GM23338 (cell line): ENCODE data around the gene RMC1. TPM values are rescaled to one million over a fixed set of nuclear protein-coding genes. Genes with fewer than 3 reads are reported as not detected.

Source experiments
- ATAC-seq: fragments of 200-7000 bp; cut with Tn5 transposase; 3 replicates; pipeline ENCODE4 v1.9.1; 2020
- DNase-seq: peaks from one replicate; pipeline ENCODE4 v3.0.0-alpha.2; 2015; ENCODE audit warnings: low spot score
- H2AFZ ChIP-seq: fragments of 200-600 bp; sonication (generic); 2 replicates; pipeline ENCODE4 v1.8.0; 2016; ENCODE audit warnings: antibody characterized with exemption, mild to moderate bottlenecking, moderate library complexity
- H3F3A ChIP-seq: fragments of 200-600 bp; sonication (generic); replicated peaks from 2 replicates; pipeline ENCODE4 v1.8.0; 2017; ENCODE audit warnings: antibody characterized with exemption, mixed run types, low read depth
- H3K27ac ChIP-seq: fragments of 200-600 bp; sonication (generic); 2 replicates; pipeline ENCODE4 v1.6.1; 2016; ENCODE audit warnings: low read depth
- H3K27me3 ChIP-seq: fragments of 200-600 bp; sonication (generic); 2 replicates; pipeline ENCODE4 v1.8.0; 2016; ENCODE audit warnings: mild to moderate bottlenecking, mixed run types, moderate library complexity; ENCODE audit not compliant: insufficient read depth
- H3K36me3 ChIP-seq: fragments of 200-600 bp; sonication (generic); 2 replicates; pipeline ENCODE4 v1.8.0; 2016; ENCODE audit warnings: mild to moderate bottlenecking; ENCODE audit not compliant: insufficient read depth
- H3K4me1 ChIP-seq: fragments of 200-600 bp; sonication (generic); 2 replicates; pipeline ENCODE4 v1.8.0; 2016; ENCODE audit warnings: mild to moderate bottlenecking, moderate library complexity; ENCODE audit not compliant: insufficient read depth
- H3K4me2 ChIP-seq: fragments of 200-600 bp; sonication (generic); 2 replicates; pipeline ENCODE4 v1.7.1; 2017; ENCODE audit warnings: mixed run types
- H3K4me3 ChIP-seq: fragments of 200-600 bp; sonication (generic); 2 replicates; pipeline ENCODE4 v1.6.1; 2016; ENCODE audit warnings: mixed run types
- H3K79me2 ChIP-seq: fragments of 200-600 bp; sonication (generic); replicated peaks from 2 replicates; pipeline ENCODE4 v1.8.0; 2017; ENCODE audit warnings: mild to moderate bottlenecking; ENCODE audit not compliant: insufficient read depth
- H3K9me2 ChIP-seq: fragments of 200-600 bp; sonication (generic); 2 replicates; pipeline ENCODE4 v1.8.0; 2017; ENCODE audit not compliant: insufficient read depth
- H4K20me1 ChIP-seq: fragments of 200-600 bp; sonication (generic); replicated peaks from 2 replicates; pipeline ENCODE4 v1.8.0; 2017; ENCODE audit warnings: mild to moderate bottlenecking; ENCODE audit not compliant: insufficient read depth
- H3K27ac Mint-ChIP-seq: 2 replicates; pipeline ENCODE4 v1.8.0; 2020; ENCODE audit warnings: inconsistent platforms, mild to moderate bottlenecking, moderate library complexity, mixed read lengths
- H3K27me3 Mint-ChIP-seq: 3 replicates; pipeline ENCODE4 v1.8.0; 2022; ENCODE audit warnings: low read depth, mild to moderate bottlenecking, moderate library complexity, mixed read lengths, inconsistent platforms; ENCODE audit not compliant: insufficient read depth, poor library complexity
- H3K36me3 Mint-ChIP-seq: 3 replicates; pipeline ENCODE4 v1.8.0; 2021; ENCODE audit warnings: low read depth, mild to moderate bottlenecking, inconsistent platforms, moderate library complexity, mixed read lengths
- H3K4me1 Mint-ChIP-seq: 3 replicates; pipeline ENCODE4 v1.8.0; 2020; ENCODE audit warnings: mild to moderate bottlenecking, inconsistent platforms, mixed read lengths
- H3K4me3 Mint-ChIP-seq: 3 replicates; pipeline ENCODE4 v1.8.0; 2021; ENCODE audit warnings: moderate library complexity, mild to moderate bottlenecking, inconsistent platforms, mixed read lengths
- H3K9me3 Mint-ChIP-seq: 3 replicates; pipeline ENCODE4 v1.8.0; 2020; ENCODE audit warnings: moderate library complexity, mild to moderate bottlenecking, inconsistent platforms, mixed read lengths
- CTCF ChIP-seq, 2 experiments: fragments of 200-600 bp in 1 of 2; sonication (generic) in 1 of 2; conservative IDR thresholded peaks; 2 replicates each; pipeline versions ENCODE4 v1.5.1 to v1.6.1; 2016 to 2017; ENCODE audit warnings: antibody characterized with exemption in 2 of 2, low read depth in 2 of 2, mild to moderate bottlenecking in 2 of 2, moderate library complexity in 1 of 2
- ETS1 ChIP-seq: IDR thresholded peaks from 2 replicates; pipeline ENCODE4 v1.6.1; 2016; ENCODE audit warnings: antibody characterized with exemption
- EZH2 ChIP-seq: fragments of 200-600 bp; sonication (generic); IDR thresholded peaks from one replicate; pipeline ENCODE4 v1.8.0; 2017; ENCODE audit warnings: antibody characterized with exemption, mild to moderate bottlenecking, low read depth; ENCODE audit not compliant: unreplicated experiment
- EZH2phosphoT487 ChIP-seq: fragments of 200-600 bp; sonication (generic); IDR thresholded peaks from one replicate; pipeline ENCODE4 v1.8.1; 2018; ENCODE audit warnings: antibody characterized with exemption; ENCODE audit not compliant: unreplicated experiment
- JUNB ChIP-seq: IDR thresholded peaks from one replicate; pipeline ENCODE4 v1.6.1; 2016; ENCODE audit warnings: antibody characterized with exemption; ENCODE audit not compliant: unreplicated experiment
- NANOG ChIP-seq: IDR thresholded peaks from 2 replicates; pipeline ENCODE4 v1.6.1; 2016; ENCODE audit warnings: antibody characterized with exemption, borderline replicate concordance
- POLR2AphosphoS5 ChIP-seq: IDR thresholded peaks from 2 replicates; pipeline ENCODE4 v1.6.1; 2016; ENCODE audit warnings: antibody characterized with exemption, low read depth
- STAT1 ChIP-seq: IDR thresholded peaks from one replicate; pipeline ENCODE4 v1.6.1; 2016; ENCODE audit warnings: antibody characterized with exemption; ENCODE audit not compliant: unreplicated experiment
- ZNF331 ChIP-seq: fragments of 250-450 bp; sonication (Bioruptor Pico); IDR thresholded peaks from 2 replicates; pipeline ENCODE4 v1.5.0; 2020; ENCODE audit warnings: low read depth, mild to moderate bottlenecking, moderate library complexity
- ZNF462 ChIP-seq: fragments of 250-450 bp; sonication (Bioruptor Pico); IDR thresholded peaks from 2 replicates; pipeline ENCODE4 v1.5.0; 2020; ENCODE audit warnings: mild to moderate bottlenecking, moderate library complexity
- long read RNA-seq: library from polyadenylated mRNA; unstranded; transcript quantifications from one replicate; pipeline ENCODE4 v2.0.0, GENCODE V29; 2020; ENCODE audit not compliant: unreplicated experiment
- polyA plus RNA-seq: library from polyadenylated mRNA; unstranded; fragments of >200 nt; fragmentation: Nextera tagmentation; extraction: Ambion mirVana; gene quantifications from 2 replicates; pipeline ENCODE4 v1.2.1, GENCODE V29; 2016
- total RNA-seq: library from RNA; depleted of rRNA; stranded (reverse); fragments of >200 nt; shearing (Covaris generic); gene quantifications from 2 replicates; pipeline ENCODE4 v1.2.3, GENCODE V29; 2014; rRNA removed

Gene RMC1
- total RNA-seq (18.9 and 23.3 TPM in 2 replicates), polyA plus RNA-seq (23.6 and 24.6 TPM in 2 replicates)
- long read RNA-seq, transcript RMC1-201 (20 exons, 2,162 nt): major isoform, 5 of 7 reads
- long read RNA-seq, partial matches to known transcripts: 0 of 7 reads
- long read RNA-seq, other reads (novel, unspliced or antisense): 2 of 7 reads

- ATAC-seq (peak; percentile 83), DNase-seq (peak; percentile 95)
- Histone ChIP-seq H3K4me2 (peak within 1 kb of the TSS; percentile 93), H3K4me3 (peak within 1 kb of the TSS; percentile 92), H4K20me1 (peaks cover 20% of the 10 kb centered on the region; the same call in 1 of the 2 replicates), H3K79me2 (peaks cover 27% of the 10 kb centered on the region), H3K9me2 (no peaks in the 10 kb centered on the region), H3F3A (0 out of 2 replicates have a peak, but pooled peaks cover 6% of the 10 kb centered on the region), H3K27me3 (peaks cover 26% of the 10 kb centered on the region), H3K36me3 (peaks cover 9% of the 10 kb centered on the region; the same call in 1 of the 2 replicates), H3K4me1 (peaks cover 14% of the 10 kb centered on the region), H2AFZ (peak within 1 kb of the TSS; percentile 90), H3K27ac (peak within 1 kb of the TSS; percentile 69; the same call in 1 of the 2 replicates)
- Mint-ChIP-seq H3K4me3 (peak within 1 kb of the TSS; percentile 96), H3K36me3 (peaks cover 8% of the 10 kb centered on the region; the same call in 2 of the 3 replicates), H3K9me3 (no peaks in the 10 kb centered on the region), H3K27me3 (peaks cover 12% of the 10 kb centered on the region), H3K4me1 (peaks cover 11% of the 10 kb centered on the region), H3K27ac (peak within 1 kb of the TSS; percentile 61)
- TF ChIP-seq EZH2phosphoT487: no peak
- peak; percentile 64 for TF ChIP-seq POLR2AphosphoS5
- TF ChIP-seq CTCF (conservative IDR thresholded peaks at IDR 0.05; ENCODE audit: low read depth in 2 of 2): peak; percentile 17 to 46; a peak in 2 of 4 replicates
- no peak for TF ChIP-seq ZNF462 (CRISPR knock-in tag)
- no peak for TF ChIP-seq EZH2
- no peak for TF ChIP-seq ETS1
- no peak for TF ChIP-seq JUNB
- no peak for TF ChIP-seq NANOG
- no peak for TF ChIP-seq ZNF331 (CRISPR knock-in tag)
- no peak for TF ChIP-seq STAT1
Measured at GRCh38 chr18:23503038-23503962, at the start of gene RMC1. Gene RMC1, plus strand, starts transcription at chr18:23503511. Its CDS starts 108 bp downstream, at chr18:23503619.
